Umbilical cord (tissue), 1 donor: ENCODE results near the gene ASXL3. TPM values are rescaled to one million over a fixed set of nuclear protein-coding genes. Genes with fewer than 3 reads are reported as not detected.

ENCODE experiments used
- total RNA-seq: library from RNA; depleted of rRNA; stranded (reverse); fragments of >200 nt; gene quantifications from one replicate; pipeline ENCODE4 v1.2.3, GENCODE V29; 2014; ENCODE audit warnings: low replicate concordance; ENCODE audit not compliant: insufficient read depth

ASXL3 gene
- total RNA-seq, 1 donor from 2014 or later = 15.9 TPM

Other genes with a start within 250 kb of the ASXL3 start
- gene CCDC178, start 137.5 kb upstream of the ASXL3 start, total RNA-seq = 5.5 TPM